T-cell (primary cell): ENCODE measurements around the gene DNAH11. TPM values are rescaled to one million over a fixed set of nuclear protein-coding genes. Genes with fewer than 3 reads are reported as not detected.

Source experiments
- ATAC-seq, 4 experiments: fragments of 200-7000 bp in 3 of 4; fragments of 150-1000 bp in 1 of 4; cut with Tn5 transposase; replicated peaks in 1 of 4; 1 replicate in 3 of 4; 2 replicates in 1 of 4; pipeline ENCODE4 v1.10.0; 2021; ENCODE audit warnings: moderate library complexity in 3 of 4, mild to moderate bottlenecking in 2 of 4, moderate number of reproducible peaks in 1 of 4
- CTCF ChIA-PET, 2 donors: fragments of 300-600 bp; sonication (Branson Sonifier 250); formaldehyde crosslinking; loops; one replicate each; lab custom pipeline; 2022; ENCODE audit warnings: antibody characterized with exemption in 2 of 2; lab: Charles Lee
- POLR2A ChIA-PET, 2 donors: fragments of 300-600 bp; sonication (Branson Sonifier 250); formaldehyde crosslinking; loops; one replicate each; lab custom pipeline; 2022; ENCODE audit warnings: antibody characterized with exemption in 2 of 2; lab: Charles Lee
- DNase-seq, 35 experiments: peaks; one replicate each; pipeline versions ENCODE4 v3.0.0 to v3.0.0-alpha.2; 2013 to 2023
- H3K27ac ChIP-seq: one replicate; pipeline ENCODE4 v1.5.1; 2013; ENCODE audit warnings: low read length
- H3K27me3 ChIP-seq, 2 experiments: replicated peaks in 1 of 2; 1 replicate in 1 of 2; 2 replicates in 1 of 2; pipeline versions ENCODE4 v1.6.1 to v1.7.0; 2013; ENCODE audit warnings: low read length in 1 of 2, mixed read lengths in 1 of 2; ENCODE audit not compliant: control insufficient read depth in 2 of 2, insufficient read depth in 2 of 2; ENCODE audit errors: extremely low read depth in 1 of 2
- H3K36me3 ChIP-seq, 2 donors: 1 replicate in 1 of 2; 2 replicates in 1 of 2; pipeline versions ENCODE4 v1.6.1 to v1.7.0; 2013; ENCODE audit warnings: low read length in 1 of 2; ENCODE audit not compliant: control insufficient read depth in 2 of 2, insufficient read depth in 1 of 2; ENCODE audit errors: extremely low read depth in 1 of 2
- H3K4me1 ChIP-seq, 2 experiments: 1 replicate in 1 of 2; 2 replicates in 1 of 2; pipeline versions ENCODE4 v1.6.1 to v1.7.0; 2013; ENCODE audit warnings: low read length in 2 of 2, mixed read lengths in 1 of 2; ENCODE audit not compliant: insufficient read depth in 2 of 2, control insufficient read depth in 1 of 2; ENCODE audit errors: extremely low read depth in 1 of 2
- H3K4me3 ChIP-seq, 2 donors: 1 replicate in 1 of 2; 2 replicates in 1 of 2; pipeline versions ENCODE4 v1.5.1 to v1.7.0; 2013; ENCODE audit warnings: mild to moderate bottlenecking in 2 of 2, low read length in 1 of 2, moderate library complexity in 1 of 2; ENCODE audit not compliant: control insufficient read depth in 1 of 2; ENCODE audit errors: extremely low read depth in 1 of 2
- H3K9me3 ChIP-seq: 2 replicates; pipeline ENCODE4 v1.7.0; 2013
- H3K27ac Mint-ChIP-seq, 2 donors: one replicate each; pipeline ENCODE4 v1.8.0; 2020 to 2021; ENCODE audit warnings: mild to moderate bottlenecking in 2 of 2, mixed read lengths in 2 of 2
- H3K27me3 Mint-ChIP-seq, 2 donors: one replicate each; pipeline ENCODE4 v1.8.0; 2021 to 2022; ENCODE audit warnings: mixed read lengths in 2 of 2
- H3K36me3 Mint-ChIP-seq: one replicate; pipeline ENCODE4 v1.8.0; 2021; ENCODE audit warnings: mixed read lengths
- H3K4me1 Mint-ChIP-seq, 3 donors: one replicate each; pipeline ENCODE4 v1.8.0; 2020 to 2022; ENCODE audit warnings: mixed read lengths in 3 of 3, mild to moderate bottlenecking in 1 of 3
- H3K4me3 Mint-ChIP-seq, 3 donors: one replicate each; pipeline ENCODE4 v1.8.0; 2020 to 2022; ENCODE audit warnings: mild to moderate bottlenecking in 3 of 3, mixed read lengths in 3 of 3, moderate library complexity in 3 of 3
- H3K9me3 Mint-ChIP-seq, 3 donors: one replicate each; pipeline ENCODE4 v1.8.0; 2020 to 2022; ENCODE audit warnings: mixed read lengths in 3 of 3
- WGBS: methylation state at CpG from one replicate; pipeline ENCODE4 v1.1.5; 2013; ENCODE audit warnings: missing lambda C conversion rate; ENCODE audit not compliant: insufficient coverage; 5-methylcytosine and 5-hydroxymethylcytosine counted together
- total RNA-seq, 35 experiments: library from RNA in 6 of 35; stranded (reverse) in 6 of 35; fragments of 120-200 nt in 1 of 35; gene quantifications; one replicate each; pipeline versions ENCODE4 v1.2.1 to v1.2.4 and lab custom pipeline; 2013 to 2026

The DNAH11 gene
- total RNA-seq, 5 donors from 2014 or later (not counting 1 experiment from before 2014, with no cell fraction given) = 0.06 to 0.83 (median 0.35) TPM

GRCh38 chr7:21912931-21913780 lies 370.3 kb downstream of the DNAH11 start:
- CTCF ChIA-PET = interaction anchor here in 1 of 2 donors (0.8 kb wide), 1 partner anchor 15 kb away, joined by 3 read pairs; no protein-coding TSS in a partner anchor
- ATAC-seq (no peak), DNase-seq (no peak)
- no peaks in the 10 kb centered on the region for H3K4me1 Mint-ChIP-seq
- Histone ChIP-seq H3K27me3 (no peaks in the 10 kb centered on the region), H3K4me1 (no peaks in the 10 kb centered on the region), H3K27ac (no peak overlapping the region), H3K9me3 (no peaks in the 10 kb centered on the region), H3K4me3 (no peak overlapping the region), H3K36me3 (peaks cover 3 to 11% of the 10 kb centered on the region in 2 donors)
- POLR2A ChIA-PET = no interaction called here
- 38% methylated on average over 2 of the region's 8 CpGs for WGBS
- H3K4me3 Mint-ChIP-seq = no peak overlapping the region
- H3K9me3 Mint-ChIP-seq = no peaks in the 10 kb centered on the region
- no peak overlapping the region for H3K27ac Mint-ChIP-seq
- no peaks in the 10 kb centered on the region for H3K27me3 Mint-ChIP-seq
- peaks cover 30% of the 10 kb centered on the region for H3K36me3 Mint-ChIP-seq

DNA sequence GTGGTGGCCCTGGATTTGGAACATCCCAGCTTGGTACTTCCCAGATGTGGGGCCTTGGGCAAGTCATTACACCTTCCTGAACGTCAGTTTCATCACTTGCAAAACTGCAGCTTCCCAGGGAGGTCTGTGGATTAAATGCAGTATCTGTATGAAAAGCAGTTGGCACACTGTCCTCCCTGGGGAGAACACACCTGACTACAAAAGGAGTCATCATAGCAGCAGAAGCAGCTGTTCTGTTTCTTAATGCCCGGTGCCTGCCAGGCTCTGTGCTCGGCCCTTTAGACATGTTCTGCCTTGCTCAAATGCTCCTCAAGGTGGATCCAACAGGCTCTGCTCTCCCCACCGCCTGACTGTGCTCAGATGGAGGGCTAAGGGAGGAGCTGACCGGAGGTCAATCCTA lies 371.8 kb downstream of the DNAH11 start:
- ChIA-PET CTCF (no interaction called here), POLR2A (no interaction called here)
- Histone ChIP-seq H3K27ac (no peak overlapping the region), H3K9me3 (no peaks in the 10 kb centered on the region), H3K27me3 (no peaks in the 10 kb centered on the region), H3K4me1 (no peaks in the 10 kb centered on the region), H3K4me3 (no peak overlapping the region), H3K36me3 (peaks cover 3 to 7% of the 10 kb centered on the region in 2 donors)
- Mint-ChIP-seq H3K27ac (no peak overlapping the region), H3K27me3 (no peaks in the 10 kb centered on the region), H3K4me1 (peaks cover 0 to 2% (median 0%) of the 10 kb centered on the region in 3 donors), H3K36me3 (peaks cover 19% of the 10 kb centered on the region), H3K9me3 (no peaks in the 10 kb centered on the region), H3K4me3 (no peak overlapping the region)
- DNase-seq = no peak
- ATAC-seq = no peak
- 95% methylated on average over 4 of the region's 5 CpGs for WGBS

DNA sequence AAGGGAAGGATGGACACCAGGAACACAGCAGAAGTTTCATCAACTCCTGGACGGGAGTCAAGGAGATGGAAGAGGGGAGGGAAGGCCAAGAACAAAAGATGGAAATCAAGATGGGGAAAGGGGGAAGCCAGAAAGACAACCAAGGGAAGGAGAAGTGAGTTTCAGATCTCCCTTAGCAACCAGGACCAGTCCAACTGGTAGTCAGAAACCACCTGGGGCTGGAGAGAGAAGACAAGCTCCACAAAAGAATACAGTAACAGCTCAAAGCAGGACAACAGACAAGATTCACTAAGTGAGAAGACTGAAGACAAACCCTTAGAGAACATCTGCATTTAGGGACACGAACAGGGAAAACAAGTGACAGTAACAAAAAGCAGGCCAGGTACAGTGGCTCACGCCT lies 372.3 kb downstream of the DNAH11 start:
- Histone ChIP-seq H3K36me3 (peaks cover 3 to 7% of the 10 kb centered on the region in 2 donors), H3K4me1 (no peaks in the 10 kb centered on the region), H3K9me3 (no peaks in the 10 kb centered on the region), H3K27me3 (no peaks in the 10 kb centered on the region), H3K4me3 (no peak overlapping the region), H3K27ac (no peak overlapping the region)
- Mint-ChIP-seq H3K36me3 (peaks cover 19% of the 10 kb centered on the region), H3K9me3 (no peaks in the 10 kb centered on the region), H3K4me1 (peaks cover 0 to 2% (median 0%) of the 10 kb centered on the region in 3 donors), H3K27me3 (no peaks in the 10 kb centered on the region), H3K27ac (no peak overlapping the region), H3K4me3 (no peak overlapping the region)
- ChIA-PET POLR2A (no interaction called here), CTCF (no interaction called here)
- ATAC-seq = no peak
- 100% methylated on average over 2 of the region's 3 CpGs for WGBS
- no peak for DNase-seq

GRCh38 chr7:21916176-21916575 lies 373.3 kb downstream of the DNAH11 start:
- peaks cover 3 to 7% of the 10 kb centered on the region in 2 donors for H3K36me3 ChIP-seq
- H3K9me3 ChIP-seq = no peaks in the 10 kb centered on the region
- Mint-ChIP-seq H3K4me3 (no peak overlapping the region), H3K27me3 (no peaks in the 10 kb centered on the region), H3K9me3 (no peaks in the 10 kb centered on the region), H3K36me3 (peaks cover 19% of the 10 kb centered on the region), H3K27ac (no peak overlapping the region), H3K4me1 (peaks cover 0 to 5% (median 0%) of the 10 kb centered on the region in 3 donors)
- WGBS = no CpG with 5 or more reads among the region's 7 CpGs
- POLR2A ChIA-PET = no interaction called here
- no peaks in the 10 kb centered on the region for H3K4me1 ChIP-seq
- H3K27ac ChIP-seq = no peak overlapping the region
- H3K27me3 ChIP-seq = no peaks in the 10 kb centered on the region
- no peak for ATAC-seq
- CTCF ChIA-PET = no interaction called here
- H3K4me3 ChIP-seq = no peak overlapping the region
- DNase-seq = no peak

DNA sequence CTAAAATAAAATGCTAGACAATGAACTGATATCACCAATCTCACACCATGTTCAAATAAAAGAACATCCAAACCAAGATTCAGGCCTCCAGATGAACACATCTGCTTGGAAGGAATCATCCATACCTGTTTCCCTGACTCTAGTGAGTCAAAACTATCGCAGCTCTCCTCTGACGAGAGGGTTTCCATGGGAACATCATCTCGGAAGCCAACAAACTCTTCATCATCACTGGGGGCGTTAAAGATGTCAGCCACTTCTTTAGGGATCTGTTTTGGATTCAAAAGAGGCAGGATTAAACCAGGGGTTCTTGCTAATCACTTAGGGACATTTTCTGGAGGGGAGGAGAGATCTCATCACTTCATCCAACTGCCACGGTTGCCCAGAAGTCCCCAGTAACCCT lies 373.8 kb downstream of the DNAH11 start:
- H3K4me3 Mint-ChIP-seq = no peak overlapping the region
- Histone ChIP-seq H3K27ac (no peak overlapping the region), H3K27me3 (no peaks in the 10 kb centered on the region), H3K4me1 (no peaks in the 10 kb centered on the region), H3K9me3 (no peaks in the 10 kb centered on the region), H3K4me3 (no peak overlapping the region), H3K36me3 (peaks cover 3 to 7% of the 10 kb centered on the region in 2 donors)
- ChIA-PET CTCF (no interaction called here), POLR2A (no interaction called here)
- no peak overlapping the region for H3K27ac Mint-ChIP-seq
- WGBS = 43% methylated on average over 1 of the region's 5 CpGs
- H3K4me1 Mint-ChIP-seq = peaks cover 0 to 5% (median 0%) of the 10 kb centered on the region in 3 donors
- DNase-seq (no peak), ATAC-seq (no peak)
- H3K36me3 Mint-ChIP-seq = peaks cover 19% of the 10 kb centered on the region
- no peaks in the 10 kb centered on the region for H3K27me3 Mint-ChIP-seq
- H3K9me3 Mint-ChIP-seq = no peaks in the 10 kb centered on the region

DNA sequence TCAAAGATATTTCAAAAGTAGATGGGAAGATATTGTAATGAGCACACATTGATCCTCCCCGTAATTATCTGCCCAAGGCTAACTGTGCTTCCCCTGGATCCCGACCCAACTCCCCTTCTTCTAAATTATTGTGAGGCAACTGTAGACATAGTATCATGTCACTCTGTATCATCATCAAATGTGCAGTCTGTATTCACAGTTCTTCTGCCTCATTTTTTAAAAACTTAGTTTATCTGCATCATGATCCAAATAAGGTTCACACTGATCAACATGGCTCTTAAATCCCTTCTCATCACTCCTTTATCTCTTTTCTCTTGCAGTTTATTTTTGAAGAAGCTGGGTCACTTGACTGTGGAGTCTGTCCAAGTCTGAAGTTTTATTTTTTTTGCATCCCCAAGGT lies 375.4 kb downstream of the DNAH11 start:
- Histone ChIP-seq H3K4me3 (no peak overlapping the region), H3K4me1 (no peaks in the 10 kb centered on the region), H3K9me3 (no peaks in the 10 kb centered on the region), H3K27me3 (no peaks in the 10 kb centered on the region), H3K27ac (no peak overlapping the region), H3K36me3 (peaks cover 3 to 7% of the 10 kb centered on the region in 2 donors)
- no peaks in the 10 kb centered on the region for H3K9me3 Mint-ChIP-seq
- ChIA-PET CTCF (interaction anchor here in 1 of 2 donors (0.7 kb wide), 1 partner anchor 177 kb away, joined by 3 read pairs; no protein-coding TSS in a partner anchor), POLR2A (no interaction called here)
- no peak overlapping the region for H3K27ac Mint-ChIP-seq
- DNase-seq = no peak
- H3K27me3 Mint-ChIP-seq = no peaks in the 10 kb centered on the region
- no peak for ATAC-seq
- no CpG with 5 or more reads among the region's 2 CpGs for WGBS
- peaks cover 15% of the 10 kb centered on the region for H3K36me3 Mint-ChIP-seq
- H3K4me3 Mint-ChIP-seq = no peak overlapping the region
- peaks cover 0 to 5% (median 4%) of the 10 kb centered on the region in 3 donors for H3K4me1 Mint-ChIP-seq
